HG03520 (cell line): ENCODE results near the gene PLA1A.
A peak's percentile ranks its signal among the peaks of the same experiment; 100 is the strongest.

Source experiments
- ATAC-seq: cut with Tn5 transposase; IDR thresholded peaks from one replicate; pipeline ENCODE4 v1.9.1; 2021; ENCODE audit warnings: mild to moderate bottlenecking, moderate library complexity; ENCODE audit not compliant: unreplicated experiment

PLA1A gene

GRCh38 chr3:119602676-119603075, 5.0 kb downstream of the PLA1A start:
- ATAC-seq: no peak

- ATAC-seq: no peak
Measured at GRCh38 chr3:119604878-119605277, 7.2 kb downstream of the PLA1A start.

- no peak for ATAC-seq
Measured at GRCh38 chr3:119608405-119609000, 10.8 kb downstream of the PLA1A start.

DNA sequence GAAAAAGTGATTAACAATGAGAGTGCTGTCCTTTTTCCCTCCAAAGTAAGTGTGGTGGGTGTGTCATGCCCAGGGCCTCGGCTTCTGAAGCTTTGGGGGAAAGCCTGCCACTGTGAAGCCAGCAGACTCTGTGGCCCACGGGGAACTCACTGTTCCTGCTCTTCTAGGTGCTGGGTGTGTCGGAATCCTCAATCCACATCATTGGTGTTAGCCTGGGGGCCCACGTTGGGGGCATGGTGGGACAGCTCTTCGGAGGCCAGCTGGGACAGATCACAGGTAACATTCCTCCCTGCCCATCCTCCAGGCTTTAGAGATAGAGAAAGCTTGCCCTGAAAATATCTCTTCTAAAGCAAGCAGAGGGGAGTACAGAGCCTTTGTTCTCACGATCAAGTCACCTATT, 11.6 kb downstream of the PLA1A start:
- no peak for ATAC-seq

DNA sequence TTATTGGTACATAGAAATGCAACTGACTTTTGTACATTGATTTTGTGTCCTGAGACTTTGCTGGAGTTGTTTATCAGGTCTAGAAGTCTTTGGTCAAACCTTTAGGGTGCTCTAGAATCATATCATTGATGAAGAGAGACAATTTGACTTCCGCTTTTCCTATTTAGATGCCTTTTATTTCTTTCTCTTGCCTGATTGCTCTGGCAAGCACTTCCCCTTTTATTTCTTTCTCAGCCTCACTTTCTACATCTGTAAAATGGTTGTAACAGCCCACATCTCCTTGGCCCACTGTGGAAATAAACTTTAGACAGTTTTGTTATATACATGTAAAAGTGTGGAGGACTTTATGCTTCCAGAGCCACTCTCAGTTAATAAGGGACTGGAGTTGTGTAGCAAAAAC, 14.0 kb downstream of the PLA1A start:
- no peak for ATAC-seq

DNA sequence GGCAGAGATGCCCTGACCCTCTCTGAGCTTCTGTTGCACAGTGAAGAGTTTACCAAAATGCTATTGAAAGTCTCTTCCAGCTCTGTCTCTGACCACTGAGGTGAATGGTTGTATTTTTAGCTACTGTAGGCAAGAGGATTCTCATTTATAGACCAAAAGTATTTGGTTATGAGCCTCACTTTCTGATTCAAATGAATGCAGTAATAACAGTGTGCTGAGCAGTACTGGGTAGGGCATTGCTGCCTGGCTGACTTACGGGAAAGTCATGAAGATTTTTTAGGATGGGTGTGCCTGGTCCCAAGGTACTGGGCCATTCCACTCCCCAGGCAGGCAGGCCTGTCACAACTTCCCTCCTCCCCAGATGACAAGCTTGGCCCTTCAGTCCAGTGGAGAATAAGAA, 15.5 kb downstream of the PLA1A start:
- peak; percentile 53 for ATAC-seq

DNA sequence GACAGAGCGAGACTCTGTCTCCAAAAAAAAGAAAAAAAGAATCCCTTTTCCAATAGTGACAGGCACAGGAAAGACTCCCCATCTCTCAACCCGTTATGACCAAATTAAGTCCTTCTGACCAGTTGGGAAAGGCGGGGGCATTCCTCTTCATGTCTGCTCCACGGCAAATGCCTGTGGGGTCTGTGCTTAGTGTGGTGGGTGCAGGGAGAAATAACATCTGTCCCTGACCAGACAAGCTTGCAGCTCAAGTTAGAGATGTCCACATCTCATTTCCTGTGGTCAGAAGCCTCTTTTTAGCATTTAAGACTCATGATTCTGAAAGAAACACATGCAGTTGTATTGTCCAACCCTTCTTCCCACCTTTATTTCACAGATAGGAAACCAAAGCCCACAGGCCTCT, 16.2 kb downstream of the PLA1A start:
- no peak for ATAC-seq

DNA sequence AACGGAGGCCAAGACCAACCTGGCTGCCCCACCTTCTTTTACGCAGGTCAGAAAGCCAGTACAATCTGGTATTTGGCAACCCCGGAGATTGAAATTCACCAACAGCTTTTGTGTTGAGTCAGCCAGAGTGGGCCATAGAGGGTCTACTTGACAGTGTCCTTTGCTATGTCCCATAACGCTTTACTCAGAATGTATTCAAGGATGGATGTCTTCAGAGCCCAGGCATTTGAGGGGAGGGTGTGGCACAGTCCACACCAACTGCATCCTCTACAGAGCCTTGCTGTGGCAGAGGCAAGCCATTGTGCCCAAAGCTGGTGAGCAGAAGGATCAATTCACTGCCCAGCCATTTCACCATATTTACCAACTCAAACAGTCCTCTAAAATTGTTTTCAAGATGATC, 18.4 kb downstream of the PLA1A start:
- ATAC-seq: no peak

GRCh38 chr3:119619094-119619493, 21.4 kb downstream of the PLA1A start:
- no peak for ATAC-seq

- ATAC-seq: no peak
Measured at GRCh38 chr3:119620899-119621298, 23.2 kb downstream of the PLA1A start.

DNA sequence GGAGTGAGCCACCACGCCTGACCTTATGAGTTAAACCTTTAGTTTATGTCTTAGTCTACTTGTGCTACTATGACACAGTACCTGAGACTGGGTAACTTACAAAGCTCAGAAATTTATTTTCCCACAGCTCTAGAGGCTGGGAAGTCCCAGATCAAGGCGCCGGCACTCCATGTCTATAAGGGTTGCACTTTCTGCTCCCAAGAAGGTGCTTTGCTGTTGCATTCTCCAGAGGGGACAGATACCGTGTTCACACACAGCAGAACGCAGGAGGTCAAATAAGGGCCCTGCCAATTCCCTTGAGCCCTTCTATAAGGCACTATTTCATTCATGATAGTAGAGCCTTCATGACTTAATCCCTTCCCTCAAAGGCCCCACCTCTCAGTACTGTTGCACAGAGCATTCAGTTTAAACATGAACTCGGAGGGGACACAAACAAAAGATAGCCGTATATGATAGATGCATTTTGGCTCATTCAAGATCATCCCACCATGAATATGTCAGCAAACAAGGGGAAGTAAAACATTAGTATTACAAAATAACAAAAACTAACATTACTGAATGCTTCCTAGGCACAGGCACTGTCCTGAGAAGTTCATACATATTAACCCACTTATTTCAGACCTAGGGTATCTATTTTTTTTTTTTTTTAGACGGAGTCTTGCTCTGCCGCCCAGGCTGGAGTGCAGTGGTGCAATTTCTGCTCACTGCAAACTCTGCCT, 26.5 kb downstream of the PLA1A start:
- ATAC-seq: no peak

GRCh38 chr3:119625451-119626153, 27.9 kb downstream of the PLA1A start:
- no peak for ATAC-seq

GRCh38 chr3:119626196-119626595, 28.5 kb downstream of the PLA1A start:
- ATAC-seq: no peak

DNA sequence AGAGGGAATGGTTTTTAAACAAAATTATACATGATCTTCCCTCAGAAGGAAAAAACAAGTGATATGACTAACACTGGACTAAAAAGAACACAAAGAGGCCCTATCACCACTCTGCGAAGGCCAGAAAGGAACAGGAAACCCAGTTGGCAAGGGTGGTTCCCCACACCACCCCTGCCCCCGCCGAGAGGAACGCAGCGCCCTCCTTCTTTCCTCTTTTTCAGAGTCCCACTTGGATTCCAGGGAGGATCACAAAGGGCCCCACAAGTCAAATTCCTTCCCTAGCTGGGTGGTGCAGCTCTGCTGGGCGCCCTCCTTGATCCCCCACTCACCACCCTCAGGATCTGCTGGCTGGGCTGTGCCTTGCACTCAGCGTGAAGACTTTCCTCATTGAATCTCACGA, 29.8 kb downstream of the PLA1A start:
- ATAC-seq: no peak

GRCh38 chr3:119628390-119628789, 30.7 kb downstream of the PLA1A start:
- peak; percentile 46 for ATAC-seq

- peak; percentile 30 for ATAC-seq
Measured at GRCh38 chr3:119628816-119629445, 31.2 kb downstream of the PLA1A start.

GRCh38 chr3:119630128-119630879, 32.6 kb downstream of the PLA1A start:
- no peak for ATAC-seq

DNA sequence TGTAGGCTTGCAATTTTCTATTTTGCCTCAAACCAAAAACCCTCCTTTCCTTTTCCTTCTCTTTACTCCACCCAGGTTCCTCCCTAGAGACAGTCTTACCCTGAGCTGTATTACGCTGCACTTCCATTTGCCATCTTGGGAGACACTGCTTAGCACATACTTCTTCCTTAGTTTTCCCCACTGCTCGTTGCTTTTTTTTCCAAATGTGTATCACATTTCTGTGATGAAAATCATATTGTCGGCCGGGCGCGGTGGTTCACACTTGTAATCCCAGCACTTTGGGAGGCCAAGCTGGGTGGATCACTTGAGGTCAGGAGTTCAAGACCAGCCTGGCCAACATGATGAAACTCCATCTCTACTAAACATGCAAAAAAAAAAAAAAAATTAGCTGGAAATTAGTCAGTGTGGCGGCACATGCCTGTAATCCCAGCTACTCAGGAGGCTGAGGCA, 33.2 kb downstream of the PLA1A start:
- no peak for ATAC-seq

- no peak for ATAC-seq
Measured at GRCh38 chr3:119631516-119631915, 33.8 kb downstream of the PLA1A start.

- no peak for ATAC-seq
Measured at GRCh38 chr3:119632216-119632615, 34.5 kb downstream of the PLA1A start.

GRCh38 chr3:119632829-119633228, 35.1 kb downstream of the PLA1A start:
- no peak for ATAC-seq
